GM18517 (cell line): Measurements from ENCODE around the gene GCSH.

Experiments used
- ATAC-seq: cut with Tn5 transposase; IDR thresholded peaks from one replicate; pipeline ENCODE4 v1.9.1; 2021; ENCODE audit warnings: mild to moderate bottlenecking, moderate library complexity; ENCODE audit not compliant: unreplicated experiment

The GCSH gene

GRCh38 chr16:81105946-81106345, 9.8 kb upstream of the GCSH start:
- ATAC-seq, result no peak

GRCh38 chr16:81101702-81102101, 5.5 kb upstream of the GCSH start:
- ATAC-seq, result no peak

- no peak for ATAC-seq
Observed at GRCh38 chr16:81099958-81100357, 3.8 kb upstream of the GCSH start.

- no peak for ATAC-seq
Observed at GRCh38 chr16:81097230-81097629, 1.0 kb upstream of the GCSH start.

- ATAC-seq, result no peak
Observed at GRCh38 chr16:81096715-81097208, 567 bp upstream of the GCSH start.

GRCh38 chr16:81095653-81095952, 592 bp downstream of the GCSH start:
- peak; percentile 12 for ATAC-seq

- no peak for ATAC-seq
Observed at GRCh38 chr16:81094771-81095251, 1.4 kb downstream of the GCSH start.

- no peak for ATAC-seq
Observed at GRCh38 chr16:81088836-81089235, 7.4 kb downstream of the GCSH start.

GRCh38 chr16:81081014-81081413, 15.2 kb downstream of the GCSH start:
- ATAC-seq, result no peak

- ATAC-seq, result no peak
Observed at GRCh38 chr16:81080233-81080632, 16.0 kb downstream of the GCSH start.

- ATAC-seq, result peak; percentile 96
Observed at GRCh38 chr16:81077076-81077940, 18.9 kb downstream of the GCSH start, which contains the start of gene C16orf46. Gene C16orf46 (minus strand): TSS chr16:81077238. CDS start chr16:81063955, 13,283 bp downstream.

GRCh38 chr16:81076566-81077075, 19.6 kb downstream of the GCSH start:
- peak; percentile 84 for ATAC-seq

- no peak for ATAC-seq
Observed at GRCh38 chr16:81073560-81074330, 22.4 kb downstream of the GCSH start.

GRCh38 chr16:81071805-81072204, 24.4 kb downstream of the GCSH start:
- no peak for ATAC-seq

GRCh38 chr16:81070979-81071378, 25.2 kb downstream of the GCSH start:
- no peak for ATAC-seq

GRCh38 chr16:81069063-81069462, 27.1 kb downstream of the GCSH start:
- ATAC-seq, result no peak

GRCh38 chr16:81067166-81067565, 29.0 kb downstream of the GCSH start:
- no peak for ATAC-seq

GRCh38 chr16:81066681-81067080, 29.5 kb downstream of the GCSH start:
- ATAC-seq, result no peak

- ATAC-seq, result no peak
Observed at GRCh38 chr16:81061871-81062608, 34.2 kb downstream of the GCSH start.

GRCh38 chr16:81061307-81061640, 34.9 kb downstream of the GCSH start:
- ATAC-seq, result no peak
